ENCODE results near the gene LRMDA. TPM values are rescaled to one million over a fixed set of nuclear protein-coding genes. Genes with fewer than 3 reads are reported as not detected.
A peak's percentile ranks its signal among the peaks of the same experiment; 100 is the strongest.

LRMDA gene
- total and polyA plus RNA-seq, 2 of the 4 experiments (the other 2 are of a cell fraction): 0.07 TPM; not detected in 1

DNA sequence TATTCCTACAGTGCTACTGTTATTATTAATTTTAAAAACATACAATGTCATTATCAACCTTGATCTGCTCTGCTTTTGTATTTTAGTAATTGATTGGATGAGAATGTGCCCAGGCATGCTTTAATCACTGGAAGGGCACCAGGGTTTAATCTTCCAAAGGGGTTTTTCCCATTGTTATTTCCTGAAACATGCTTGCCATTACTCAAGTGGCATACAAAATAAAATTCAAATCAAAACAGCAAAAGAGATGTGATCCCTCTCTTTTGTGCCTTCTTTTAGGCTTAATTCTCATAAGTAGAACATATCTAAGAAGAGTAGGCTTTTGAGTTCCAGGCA lies 963.3 kb downstream of the LRMDA start:
- Histone ChIP-seq H2BK15ac (ENCODE audit: low read depth, low read length) (no peak overlapping the region), H3K23ac (ENCODE audit: low read depth, low read length) (no peak overlapping the region), H3K4me3 (ENCODE audit: insufficient read depth, low read depth, low read length) (no peak overlapping the region), H3K4me2 (ENCODE audit: low read depth, low read length) (no peak overlapping the region), H3K4ac (ENCODE audit: low read depth, low read length) (no peak overlapping the region), H3K36me3 (ENCODE audit: control insufficient read depth, insufficient read depth, low read length) (no peaks in the 10 kb centered on the region), H3K9ac (ENCODE audit: low read depth, low read length) (no peak overlapping the region), H3K14ac (replicated peaks; ENCODE audit: low read depth, low read length) (no peak overlapping the region), H2AFZ (replicated peaks; ENCODE audit: low read length, poor library complexity) (no peak overlapping the region), H2BK5ac (ENCODE audit: low read depth, low read length, poor library complexity, severe bottlenecking) (peak overlapping the region; percentile 23), H3K18ac (ENCODE audit: low read depth, low read length) (peak overlapping the region; percentile 13; the same call in 1 of the 2 replicates), H4K5ac (ENCODE audit: low read depth, low read length) (no peak overlapping the region; the same call in 1 of the 2 replicates), H3K79me1 (ENCODE audit: low read depth in 1 of 2, low read length in 2 of 2) (no peaks in the 10 kb centered on the region), H4K8ac (ENCODE audit: low read depth in 2 of 2, low read length in 2 of 2) (no peak overlapping the region), H3K27ac (ENCODE audit: insufficient read depth, low read length) (no peak overlapping the region), H2AK9ac (replicated peaks; ENCODE audit: low read depth, low read length, poor library complexity) (no peak overlapping the region), H3K9me1 (ENCODE audit: insufficient read depth, low read length) (no peaks in the 10 kb centered on the region), H3K56ac (ENCODE audit: extremely low read depth, insufficient read depth, low read length) (no peak overlapping the region), H3K4me1 (ENCODE audit: control insufficient read depth, insufficient read depth, low read length) (peaks cover 5% of the 10 kb centered on the region; the same call in 1 of the 2 replicates), H3K9me3 (ENCODE audit: control insufficient read depth, insufficient read depth, low read length) (no peaks in the 10 kb centered on the region), H2BK120ac (ENCODE audit: low read depth, low read length) (no peak overlapping the region), H2BK20ac (ENCODE audit: low read depth, low read length) (no peak overlapping the region), H4K91ac (ENCODE audit: insufficient read depth, low read depth, low read length) (no peak overlapping the region), H3K27me3 (ENCODE audit: control insufficient read depth, insufficient read depth, low read length) (no peaks in the 10 kb centered on the region), H2AK5ac (ENCODE audit: low read depth, low read length) (no peak overlapping the region), H4K20me1 (ENCODE audit: insufficient read depth, low read length) (no peaks in the 10 kb centered on the region)
- ATAC-seq (ENCODE audit: low read depth) (no peak), DNase-seq (no peak)
- dilution Hi-C loops (cut with HindIII; ENCODE audit: low sequenced_read_pairs, unreplicated experiment) (no loop called here), in situ Hi-C loops (cut with MboI; ENCODE audit: low sequenced_read_pairs) (no loop called here), intact Hi-C loops (cut with micrococcal nuclease) (no loop called here)
- POLR2A ChIA-PET (ENCODE audit: unreplicated experiment): no interaction called here
- CTCF ChIA-PET: no interaction called here
- TF ChIP-seq MAFK (IDR thresholded peaks at IDR 0.05; ENCODE audit: low read depth, low read length): no peak
- no TSS peak for BruUV-seq (replicated peaks)

All from IMR-90 (cell line).